22Rv1 (cell line): ENCODE data around the gene CREB5.

ENCODE experiments used
- H3K27ac ChIP-seq: fragments of 450-650 bp; 2 replicates; pipeline ENCODE4 v1.5.1; 2017
- ZFX ChIP-seq: fragments of 450-650 bp; IDR thresholded peaks from 2 replicates; pipeline ENCODE4 v1.6.1; 2017; ENCODE audit warnings: antibody characterized with exemption, borderline replicate concordance
- TF ChIP-seq, protein P1 (sequence below): fragments of 450-650 bp; IDR thresholded peaks from 2 replicates; pipeline ENCODE4 v1.5.1; 2017; ENCODE audit warnings: mild to moderate bottlenecking

The CREB5 gene

GRCh38 chr7:28871077-28871476 is 458.8 kb downstream of the CREB5 start:
- TF ChIP-seq, protein P1, sequence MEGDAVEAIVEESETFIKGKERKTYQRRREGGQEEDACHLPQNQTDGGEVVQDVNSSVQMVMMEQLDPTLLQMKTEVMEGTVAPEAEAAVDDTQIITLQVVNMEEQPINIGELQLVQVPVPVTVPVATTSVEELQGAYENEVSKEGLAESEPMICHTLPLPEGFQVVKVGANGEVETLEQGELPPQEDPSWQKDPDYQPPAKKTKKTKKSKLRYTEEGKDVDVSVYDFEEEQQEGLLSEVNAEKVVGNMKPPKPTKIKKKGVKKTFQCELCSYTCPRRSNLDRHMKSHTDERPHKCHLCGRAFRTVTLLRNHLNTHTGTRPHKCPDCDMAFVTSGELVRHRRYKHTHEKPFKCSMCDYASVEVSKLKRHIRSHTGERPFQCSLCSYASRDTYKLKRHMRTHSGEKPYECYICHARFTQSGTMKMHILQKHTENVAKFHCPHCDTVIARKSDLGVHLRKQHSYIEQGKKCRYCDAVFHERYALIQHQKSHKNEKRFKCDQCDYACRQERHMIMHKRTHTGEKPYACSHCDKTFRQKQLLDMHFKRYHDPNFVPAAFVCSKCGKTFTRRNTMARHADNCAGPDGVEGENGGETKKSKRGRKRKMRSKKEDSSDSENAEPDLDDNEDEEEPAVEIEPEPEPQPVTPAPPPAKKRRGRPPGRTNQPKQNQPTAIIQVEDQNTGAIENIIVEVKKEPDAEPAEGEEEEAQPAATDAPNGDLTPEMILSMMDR: no peak
- no peak for TF ChIP-seq ZFX
- H3K27ac ChIP-seq: no peak overlapping the region

DNA sequence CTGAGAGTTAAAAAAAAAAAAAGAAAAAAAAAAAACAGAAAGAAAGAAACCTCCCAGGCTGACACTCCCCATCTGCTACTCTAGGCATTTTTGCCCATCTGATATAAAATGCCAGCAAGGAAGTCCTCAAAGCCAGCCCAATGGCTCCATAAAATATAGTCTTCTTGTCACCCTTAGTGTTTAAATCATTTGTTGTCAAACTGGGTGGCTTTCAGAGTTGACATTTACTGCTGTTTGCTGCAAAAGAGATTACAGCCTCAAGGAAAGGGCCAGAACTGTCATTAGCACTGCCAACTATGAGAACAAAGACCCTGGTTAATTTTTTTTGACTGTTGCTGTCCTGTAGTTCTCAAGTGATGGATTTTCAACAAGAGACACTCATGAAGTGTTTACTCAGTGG is 459.3 kb downstream of the CREB5 start:
- TF ChIP-seq, protein P1: no peak
- TF ChIP-seq ZFX: no peak
- no peak overlapping the region for H3K27ac ChIP-seq

- TF ChIP-seq, protein P1: no peak
- TF ChIP-seq ZFX: no peak
- H3K27ac ChIP-seq: no peak overlapping the region
Measured at GRCh38 chr7:28872226-28872625, 459.9 kb downstream of the CREB5 start.

DNA sequence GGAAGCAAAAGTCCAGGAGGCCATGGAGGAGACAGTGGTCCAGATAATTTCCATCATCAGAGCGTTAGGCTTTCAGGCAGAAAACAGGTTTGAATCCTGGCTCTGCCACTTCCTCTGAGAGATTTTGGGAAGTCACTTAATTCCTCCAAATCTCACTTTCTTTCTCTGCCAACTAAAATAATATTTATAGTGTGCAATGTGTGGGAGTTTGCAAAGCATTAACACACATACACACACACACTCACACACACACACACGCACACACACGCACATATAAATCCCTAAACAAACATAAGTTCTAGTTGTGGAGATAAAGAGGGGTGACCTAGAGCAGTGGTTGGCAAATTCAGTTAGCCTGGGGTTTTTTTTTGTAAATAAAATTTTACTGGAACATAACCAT is 461.0 kb downstream of the CREB5 start:
- TF ChIP-seq, protein P1: no peak
- TF ChIP-seq ZFX: no peak

DNA sequence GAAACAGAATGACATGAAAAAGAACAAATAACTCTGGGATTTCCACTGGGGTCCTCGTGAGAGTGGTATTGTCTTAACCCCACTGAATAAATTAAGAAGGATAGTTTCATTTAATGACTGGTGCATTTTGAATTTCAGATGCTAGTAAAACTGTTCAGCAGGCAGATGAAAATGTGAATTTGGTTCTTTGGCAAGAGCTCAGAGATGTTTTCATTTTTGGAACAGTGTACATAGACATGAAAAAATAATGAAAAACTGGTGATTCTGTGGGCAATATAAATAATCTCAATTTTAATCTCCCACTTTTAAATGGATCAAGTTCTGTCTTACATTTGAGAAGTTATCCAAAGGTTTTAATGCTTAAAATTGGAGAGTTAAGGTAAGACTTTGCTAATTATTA is 461.7 kb downstream of the CREB5 start:
- H3K27ac ChIP-seq: no peak overlapping the region
- TF ChIP-seq, protein P1: no peak
- TF ChIP-seq ZFX: no peak

More for the DNA sequence above, 461.0 kb downstream of the CREB5 start:
- no peak overlapping the region for H3K27ac ChIP-seq
